Measurements from ENCODE around the gene LSM14B. TPM values are rescaled to one million over a fixed set of nuclear protein-coding genes. Genes with fewer than 3 reads are reported as not detected.

Gene LSM14B
- total RNA-seq, 2 donors from 2014 or later, result 39.7 to 87.1 TPM

GRCh38 chr20:62159052-62159451 is 36.8 kb downstream of the LSM14B start:
- Histone ChIP-seq H3K4me3 (no peak overlapping the region), H3K4me1 (replicated peaks) (no peaks in the 10 kb centered on the region), H3K27me3 (replicated peaks; ENCODE audit: insufficient read depth) (no peaks in the 10 kb centered on the region), H3K36me3 (peaks cover 0 to 15% of the 10 kb centered on the region in 2 donors), H3K9me3 (no peaks in the 10 kb centered on the region), H3K27ac (no peak overlapping the region)
- WGBS, result 90% methylated on average over 11 of the region's 11 CpGs
- TF ChIP-seq CTCF (IDR thresholded peaks at IDR 0.05) (no peak), POLR2A (IDR thresholded peaks at IDR 0.05) (no peak), POLR2AphosphoS5 (IDR thresholded peaks at IDR 0.05) (no peak)
- DNase-seq (ENCODE audit: low spot score), result no peak
- intact Hi-C loops (cut with DNase I), result loop anchor here (5.0 kb wide), 1 partner anchor 147 kb away; no protein-coding TSS in a partner anchor

DNA sequence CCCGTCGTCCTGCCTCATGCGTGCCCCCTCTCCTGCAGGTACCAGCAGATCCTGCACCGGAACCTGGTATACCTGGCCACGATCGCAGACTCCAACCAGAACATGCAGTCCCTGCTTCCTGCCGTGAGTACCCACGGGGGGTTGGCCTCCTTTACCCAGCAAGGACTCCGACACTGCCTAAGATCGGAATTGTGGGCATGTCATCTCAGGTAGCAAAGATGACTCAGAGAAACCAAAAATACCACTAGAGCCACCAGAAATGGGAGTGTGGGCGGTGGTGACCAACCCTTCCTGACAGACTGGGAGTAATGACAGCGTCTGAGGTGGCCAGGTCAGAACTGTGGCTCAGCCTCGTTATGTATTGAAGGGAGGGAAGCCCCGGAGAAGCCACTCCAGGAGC is 37.6 kb downstream of the LSM14B start:
- TF ChIP-seq POLR2AphosphoS5 (IDR thresholded peaks at IDR 0.05) (no peak), POLR2A (IDR thresholded peaks at IDR 0.05) (no peak), CTCF (IDR thresholded peaks at IDR 0.05) (no peak)
- H3K4me3 ChIP-seq, result no peak overlapping the region
- 70% methylated on average over 14 of the region's 14 CpGs for WGBS
- intact Hi-C loops (cut with DNase I), result loop anchor here (5.0 kb wide), 1 partner anchor 148 kb away; no protein-coding TSS in a partner anchor
- H3K4me1 ChIP-seq (replicated peaks), result no peaks in the 10 kb centered on the region
- no peak for DNase-seq (ENCODE audit: low spot score)
- H3K27ac ChIP-seq, result no peak overlapping the region
- H3K27me3 ChIP-seq (replicated peaks; ENCODE audit: insufficient read depth), result no peaks in the 10 kb centered on the region
- peaks cover 0 to 22% of the 10 kb centered on the region in 2 donors for H3K36me3 ChIP-seq
- no peaks in the 10 kb centered on the region for H3K9me3 ChIP-seq

DNA sequence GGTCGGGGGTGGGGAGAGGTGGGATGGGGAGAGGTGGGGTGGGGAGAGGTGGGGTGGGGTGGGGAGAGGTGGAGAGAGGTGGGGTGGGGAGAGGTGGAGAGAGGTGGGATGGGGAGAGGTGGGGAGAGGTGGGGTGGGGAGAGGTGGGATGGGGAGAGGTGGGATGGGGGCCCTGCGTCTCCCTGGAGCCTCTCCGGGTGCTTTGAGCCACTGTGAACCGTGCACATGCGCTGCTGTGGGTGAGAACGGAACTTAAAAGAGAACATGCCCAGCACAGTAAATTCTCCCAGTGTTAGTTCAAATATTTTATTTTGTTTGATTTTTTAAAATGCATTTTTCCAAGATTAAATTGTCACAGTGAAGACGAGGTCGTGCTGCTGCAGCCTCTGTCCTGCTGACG is 38.0 kb downstream of the LSM14B start:
- no peak for DNase-seq (ENCODE audit: low spot score)
- 93% methylated on average over 9 of the region's 9 CpGs for WGBS
- Histone ChIP-seq H3K4me1 (replicated peaks) (no peaks in the 10 kb centered on the region), H3K9me3 (no peaks in the 10 kb centered on the region), H3K27me3 (replicated peaks; ENCODE audit: insufficient read depth) (no peaks in the 10 kb centered on the region), H3K36me3 (peaks cover 0 to 22% of the 10 kb centered on the region in 2 donors), H3K27ac (no peak overlapping the region), H3K4me3 (no peak overlapping the region)
- intact Hi-C loops (cut with DNase I), result no loop called here
- TF ChIP-seq POLR2AphosphoS5 (IDR thresholded peaks at IDR 0.05), result no peak
- no peak for TF ChIP-seq POLR2A (IDR thresholded peaks at IDR 0.05)
- no peak for TF ChIP-seq CTCF (IDR thresholded peaks at IDR 0.05)

DNA sequence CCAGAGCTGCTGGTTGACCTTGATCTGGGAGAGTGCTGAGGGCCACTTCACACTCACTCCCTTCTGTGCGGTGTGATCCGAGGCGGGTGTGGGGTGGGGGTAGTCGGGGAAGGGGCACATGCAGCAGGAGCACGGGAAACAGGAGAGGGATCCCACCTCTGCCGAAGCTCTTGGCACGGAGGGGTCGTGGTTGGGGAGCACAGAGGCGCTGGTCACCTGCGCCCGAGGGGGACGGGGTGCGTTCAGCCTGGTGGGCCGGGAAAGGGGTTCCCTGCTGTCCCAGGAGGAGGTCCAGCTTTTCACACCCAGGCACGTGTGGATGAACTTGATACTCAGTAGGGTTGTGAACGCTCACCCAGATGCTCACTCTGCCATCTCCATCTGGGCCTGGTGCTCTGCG is 38.6 kb downstream of the LSM14B start:
- TF ChIP-seq CTCF (IDR thresholded peaks at IDR 0.05) (no peak), POLR2A (IDR thresholded peaks at IDR 0.05) (no peak), POLR2AphosphoS5 (IDR thresholded peaks at IDR 0.05) (no peak)
- no peak overlapping the region for H3K4me3 ChIP-seq
- 90% methylated on average over 17 of the region's 17 CpGs for WGBS

GRCh38 chr20:62161347-62161746 is 39.1 kb downstream of the LSM14B start:
- Histone ChIP-seq H3K9me3 (no peaks in the 10 kb centered on the region), H3K4me1 (replicated peaks) (no peaks in the 10 kb centered on the region), H3K27ac (no peak overlapping the region), H3K4me3 (no peak overlapping the region), H3K36me3 (peaks cover 0 to 22% of the 10 kb centered on the region in 2 donors), H3K27me3 (replicated peaks; ENCODE audit: insufficient read depth) (no peaks in the 10 kb centered on the region)
- no peak for DNase-seq (ENCODE audit: low spot score)
- 86% methylated on average over 16 of the region's 17 CpGs for WGBS
- intact Hi-C loops (cut with DNase I), result no loop called here
- TF ChIP-seq CTCF (IDR thresholded peaks at IDR 0.05), result no peak
- no peak for TF ChIP-seq POLR2A (IDR thresholded peaks at IDR 0.05)
- TF ChIP-seq POLR2AphosphoS5 (IDR thresholded peaks at IDR 0.05), result no peak

More for the DNA sequence above, 38.6 kb downstream of the LSM14B start:
- Histone ChIP-seq H3K27me3 (replicated peaks; ENCODE audit: insufficient read depth) (no peaks in the 10 kb centered on the region), H3K36me3 (peaks cover 0 to 22% of the 10 kb centered on the region in 2 donors), H3K27ac (no peak overlapping the region), H3K4me1 (replicated peaks) (no peaks in the 10 kb centered on the region), H3K9me3 (no peaks in the 10 kb centered on the region)
- DNase-seq (ENCODE audit: low spot score), result no peak
- intact Hi-C loops (cut with DNase I), result no loop called here

All from prostate gland (tissue), 2 donors.